ENCODE measurements around the gene FNBP1L. TPM values are rescaled to one million over a fixed set of nuclear protein-coding genes. Genes with fewer than 3 reads are reported as not detected.

The FNBP1L gene
- total RNA-seq, 4 donors from 2014 or later, result 68.7 to 86.0 (median 72.9) TPM

DNA sequence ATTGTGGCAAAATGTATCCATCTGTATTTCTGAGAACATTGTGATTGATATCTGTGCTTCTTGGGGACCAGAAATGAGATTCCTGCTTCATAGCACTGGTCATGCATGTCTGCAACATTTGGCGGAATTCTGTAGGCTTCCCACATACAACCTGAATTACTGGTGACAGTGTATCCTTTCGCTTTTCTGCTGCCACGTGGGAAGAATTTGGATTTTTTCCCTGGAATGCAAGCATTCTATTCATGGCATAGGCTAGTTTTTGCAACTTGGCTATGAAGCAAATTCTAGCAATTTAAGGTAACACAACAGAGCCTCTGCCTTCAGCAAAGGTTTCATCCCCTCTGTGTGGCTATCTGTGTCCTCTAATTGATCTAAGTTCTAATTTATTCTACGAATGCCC is 147.8 kb downstream of the FNBP1L start:
- Histone ChIP-seq H3K4me1 (peaks cover 22 to 31% of the 10 kb centered on the region in 2 donors), H3K9me3 (no peaks in the 10 kb centered on the region), H3K27me3 (no peaks in the 10 kb centered on the region), H3K27ac (no peak overlapping the region), H3K4me3 (replicated peaks in 1 of 3) (no peak overlapping the region), H3K36me3 (no peaks in the 10 kb centered on the region)
- DNase-seq, result no peak
- 88 to 94% methylated on average over 4 of the region's 4 CpGs for WGBS, 2 donors
- TF ChIP-seq, protein P1, sequence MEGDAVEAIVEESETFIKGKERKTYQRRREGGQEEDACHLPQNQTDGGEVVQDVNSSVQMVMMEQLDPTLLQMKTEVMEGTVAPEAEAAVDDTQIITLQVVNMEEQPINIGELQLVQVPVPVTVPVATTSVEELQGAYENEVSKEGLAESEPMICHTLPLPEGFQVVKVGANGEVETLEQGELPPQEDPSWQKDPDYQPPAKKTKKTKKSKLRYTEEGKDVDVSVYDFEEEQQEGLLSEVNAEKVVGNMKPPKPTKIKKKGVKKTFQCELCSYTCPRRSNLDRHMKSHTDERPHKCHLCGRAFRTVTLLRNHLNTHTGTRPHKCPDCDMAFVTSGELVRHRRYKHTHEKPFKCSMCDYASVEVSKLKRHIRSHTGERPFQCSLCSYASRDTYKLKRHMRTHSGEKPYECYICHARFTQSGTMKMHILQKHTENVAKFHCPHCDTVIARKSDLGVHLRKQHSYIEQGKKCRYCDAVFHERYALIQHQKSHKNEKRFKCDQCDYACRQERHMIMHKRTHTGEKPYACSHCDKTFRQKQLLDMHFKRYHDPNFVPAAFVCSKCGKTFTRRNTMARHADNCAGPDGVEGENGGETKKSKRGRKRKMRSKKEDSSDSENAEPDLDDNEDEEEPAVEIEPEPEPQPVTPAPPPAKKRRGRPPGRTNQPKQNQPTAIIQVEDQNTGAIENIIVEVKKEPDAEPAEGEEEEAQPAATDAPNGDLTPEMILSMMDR (IDR thresholded peaks at IDR 0.05), result no peak
- TF ChIP-seq POLR2A (IDR thresholded peaks at IDR 0.05), result no peak
- intact Hi-C loops (cut with DNase I), result no loop called here

DNA sequence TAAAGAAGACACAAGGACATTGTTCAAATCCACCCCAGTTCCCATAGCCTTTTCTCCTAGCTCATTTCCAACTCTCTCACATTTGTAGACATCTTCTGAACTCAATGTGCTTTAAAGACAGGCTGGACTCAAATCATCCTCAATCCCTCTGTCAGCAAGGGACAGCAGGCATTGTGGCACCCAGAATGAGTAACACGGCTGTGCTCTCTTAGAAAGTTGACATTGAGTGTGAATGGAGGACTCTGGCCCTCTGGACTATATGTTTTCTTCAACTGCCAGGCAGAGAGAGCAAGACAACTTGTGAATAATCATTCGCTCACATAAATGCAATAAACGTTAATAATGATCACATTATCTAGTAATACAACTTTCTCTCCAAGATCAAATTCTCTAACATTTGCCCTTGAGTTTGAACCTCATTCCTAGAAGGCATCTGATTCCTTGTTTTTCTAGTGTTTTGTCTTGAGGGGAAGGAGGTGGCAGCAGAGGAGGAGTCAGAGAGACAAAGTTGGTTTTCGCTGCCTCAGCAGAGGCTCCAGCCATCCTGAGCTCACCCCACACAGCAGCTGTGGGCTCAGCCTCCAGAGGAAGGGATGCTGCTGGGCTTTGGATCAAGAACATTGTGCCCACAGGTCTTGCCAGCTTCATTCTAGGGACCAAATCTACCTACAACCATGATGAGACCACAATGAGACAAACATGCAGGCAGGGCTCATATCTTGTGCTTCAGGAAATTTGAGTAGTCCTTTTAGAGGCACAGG is 148.6 kb downstream of the FNBP1L start:
- H3K27ac ChIP-seq, result no peak overlapping the region
- intact Hi-C loops (cut with DNase I), result no loop called here
- WGBS, 2 donors, result 89 to 96% methylated on average over 4 of the region's 4 CpGs
- no peaks in the 10 kb centered on the region for H3K9me3 ChIP-seq
- TF ChIP-seq, protein P1 (IDR thresholded peaks at IDR 0.05), result no peak
- TF ChIP-seq POLR2A (IDR thresholded peaks at IDR 0.05), result no peak
- H3K4me1 ChIP-seq, result peaks cover 21 to 28% of the 10 kb centered on the region in 2 donors
- no peak for DNase-seq
- H3K36me3 ChIP-seq, result no peaks in the 10 kb centered on the region
- H3K27me3 ChIP-seq, result no peaks in the 10 kb centered on the region
- no peak overlapping the region for H3K4me3 ChIP-seq (replicated peaks in 1 of 3)

DNA sequence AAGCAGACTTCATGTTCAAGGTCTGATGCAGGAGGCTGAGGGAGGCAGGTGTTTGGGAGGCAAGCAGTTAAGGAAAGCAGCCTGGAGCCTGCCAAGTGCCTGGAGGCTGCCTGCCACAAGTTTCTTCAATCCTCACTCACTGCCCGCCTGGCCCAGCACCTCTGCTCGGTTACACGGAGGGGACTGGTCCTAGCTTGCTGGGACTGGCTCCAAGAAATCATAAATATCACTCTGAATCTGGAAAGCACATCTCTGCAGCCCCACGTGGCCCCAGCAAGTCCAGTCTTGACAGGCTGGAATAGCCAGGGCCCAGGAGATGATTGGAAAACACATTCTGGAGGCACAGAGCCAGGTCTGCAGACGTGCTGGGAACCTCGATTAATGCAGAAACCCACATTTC is 149.8 kb downstream of the FNBP1L start:
- TF ChIP-seq, protein P1 (IDR thresholded peaks at IDR 0.05), result no peak
- no peak for TF ChIP-seq POLR2A (IDR thresholded peaks at IDR 0.05)
- Histone ChIP-seq H3K27ac (no peak overlapping the region), H3K27me3 (no peaks in the 10 kb centered on the region), H3K9me3 (no peaks in the 10 kb centered on the region), H3K4me1 (peaks cover 9 to 16% of the 10 kb centered on the region in 2 donors), H3K4me3 (replicated peaks in 1 of 3) (no peak overlapping the region), H3K36me3 (no peaks in the 10 kb centered on the region)
- no peak for DNase-seq
- intact Hi-C loops (cut with DNase I), result no loop called here
- WGBS, 2 donors, result 42 to 64% methylated on average over 6 of the region's 6 CpGs

DNA sequence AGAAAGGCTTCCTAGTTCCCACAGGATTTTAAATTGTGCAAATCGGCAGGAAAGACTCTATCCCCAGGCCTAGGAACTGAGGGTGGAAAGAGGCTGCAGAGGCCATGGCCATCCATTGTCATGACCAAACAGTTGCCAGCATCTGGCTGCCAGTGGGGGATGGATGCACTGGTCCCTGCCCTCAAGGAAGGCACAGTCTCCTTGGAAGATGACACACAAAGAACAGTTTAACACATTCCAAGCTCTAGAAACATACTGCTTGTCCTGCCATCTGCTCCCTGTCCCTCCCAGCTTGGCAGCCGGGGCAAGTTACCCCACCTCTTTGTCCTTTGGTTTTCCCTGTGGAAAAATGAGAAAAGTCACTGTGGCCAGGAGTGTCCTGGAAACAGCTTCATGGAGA is 150.5 kb downstream of the FNBP1L start:
- H3K36me3 ChIP-seq, result no peaks in the 10 kb centered on the region
- H3K27ac ChIP-seq, result no peak overlapping the region
- H3K4me3 ChIP-seq (replicated peaks in 1 of 3), result no peak overlapping the region
- intact Hi-C loops (cut with DNase I), result no loop called here
- 84 to 96% methylated on average over 2 of the region's 2 CpGs for WGBS, 2 donors
- no peaks in the 10 kb centered on the region for H3K27me3 ChIP-seq
- DNase-seq, result no peak
- TF ChIP-seq POLR2A (IDR thresholded peaks at IDR 0.05), result no peak
- TF ChIP-seq, protein P1 (IDR thresholded peaks at IDR 0.05), result no peak
- H3K4me1 ChIP-seq, result peaks cover 4 to 9% of the 10 kb centered on the region in 2 donors
- H3K9me3 ChIP-seq, result no peaks in the 10 kb centered on the region

DNA sequence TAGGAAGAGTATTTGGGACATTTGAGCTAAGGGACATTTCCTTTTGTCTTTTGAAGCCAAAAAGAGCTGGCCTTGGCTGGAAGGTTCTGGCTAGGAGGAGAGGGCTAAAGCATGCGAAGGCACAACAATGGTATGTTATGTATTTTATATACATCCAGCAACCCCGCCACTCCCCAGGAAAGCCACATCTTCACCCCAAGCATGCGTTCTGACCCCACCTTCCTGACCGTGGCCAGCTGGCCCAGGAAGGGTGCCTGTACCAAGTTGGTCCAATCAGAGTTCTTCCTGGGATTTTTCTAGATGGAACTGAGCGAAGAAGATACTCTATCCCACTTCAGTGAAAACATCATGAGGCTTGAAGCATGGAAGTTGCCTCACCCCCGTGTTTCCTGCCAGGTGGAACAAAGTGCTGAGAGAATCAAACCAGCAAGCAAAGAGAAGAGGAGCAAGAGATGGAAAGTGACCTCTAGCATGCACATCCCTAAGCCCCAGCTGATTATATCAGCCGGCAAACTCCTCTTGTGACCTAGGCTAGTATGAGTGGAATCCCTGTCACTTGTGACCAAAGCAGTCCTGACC is 151.0 kb downstream of the FNBP1L start:
- no peak overlapping the region for H3K27ac ChIP-seq
- H3K4me1 ChIP-seq, result peaks cover 4 to 7% of the 10 kb centered on the region in 2 donors
- TF ChIP-seq POLR2A (IDR thresholded peaks at IDR 0.05), result no peak
- TF ChIP-seq, protein P1 (IDR thresholded peaks at IDR 0.05), result no peak
- WGBS, 2 donors, result 78 to 85% methylated on average over 7 of the region's 7 CpGs
- no peaks in the 10 kb centered on the region for H3K36me3 ChIP-seq
- no peaks in the 10 kb centered on the region for H3K9me3 ChIP-seq
- H3K4me3 ChIP-seq (replicated peaks in 1 of 3), result no peak overlapping the region
- no peaks in the 10 kb centered on the region for H3K27me3 ChIP-seq
- intact Hi-C loops (cut with DNase I), result no loop called here
- DNase-seq, result no peak
